MM.1S (cell line): Measurements from ENCODE around the gene PPP2R2D.

Experiments used
- DNase-seq: peaks from one replicate; pipeline ENCODE4 v3.0.0-alpha.2; 2015
- H2AFZ ChIP-seq: fragments of 300-600 bp; sonication (generic); 2 replicates; pipeline ENCODE4 v1.6.0; 2016; ENCODE audit warnings: antibody characterized with exemption, low read length
- H3F3A ChIP-seq: fragments of 300-600 bp; sonication (generic); 2 replicates; pipeline ENCODE4 v1.6.1; 2016; ENCODE audit warnings: mild to moderate bottlenecking, antibody characterized with exemption, low read length, moderate library complexity, mixed read lengths; ENCODE audit not compliant: insufficient read depth
- H3K27ac ChIP-seq: fragments of 300-600 bp; sonication (generic); 2 replicates; pipeline ENCODE4 v1.5.1; 2016; ENCODE audit warnings: mild to moderate bottlenecking, low read length
- H3K27me3 ChIP-seq: fragments of 300-600 bp; sonication (generic); replicated peaks from 2 replicates; pipeline ENCODE4 v1.6.0; 2016; ENCODE audit warnings: low read length; ENCODE audit not compliant: insufficient read depth
- H3K36me3 ChIP-seq: fragments of 300-600 bp; sonication (generic); replicated peaks from 2 replicates; pipeline ENCODE4 v1.6.1; 2016; ENCODE audit warnings: mild to moderate bottlenecking, low read length, mixed read lengths; ENCODE audit not compliant: insufficient read depth
- H3K4me1 ChIP-seq: fragments of 300-600 bp; sonication (generic); 2 replicates; pipeline ENCODE4 v1.6.1; 2016; ENCODE audit warnings: low read length, mixed read lengths
- H3K4me2 ChIP-seq: fragments of 300-600 bp; sonication (generic); 2 replicates; pipeline ENCODE4 v1.6.0; 2016; ENCODE audit warnings: low read depth, low read length
- H3K4me3 ChIP-seq: fragments of 300-600 bp; sonication (generic); 2 replicates; pipeline ENCODE4 v1.5.1; 2016; ENCODE audit warnings: low read length, mixed read lengths
- H3K79me2 ChIP-seq: fragments of 300-600 bp; sonication (generic); 2 replicates; pipeline ENCODE4 v1.6.1; 2016; ENCODE audit warnings: mixed run types, low read length, mixed read lengths
- H3K9ac ChIP-seq: fragments of 300-600 bp; sonication (generic); 2 replicates; pipeline ENCODE4 v1.6.1; 2016; ENCODE audit warnings: low read length, mixed read lengths
- H3K9me2 ChIP-seq: fragments of 300-600 bp; sonication (generic); replicated peaks from 2 replicates; pipeline ENCODE4 v1.6.1; 2016; ENCODE audit warnings: mild to moderate bottlenecking, low read length, mixed read lengths; ENCODE audit not compliant: insufficient read depth
- H3K9me3 ChIP-seq: fragments of 300-600 bp; sonication (generic); replicated peaks from 2 replicates; pipeline ENCODE4 v1.6.1; 2016; ENCODE audit warnings: mild to moderate bottlenecking, low read length, mixed read lengths; ENCODE audit not compliant: insufficient read depth
- H4K20me1 ChIP-seq: fragments of 300-600 bp; sonication (generic); 2 replicates; pipeline ENCODE4 v1.6.1; 2016; ENCODE audit warnings: mild to moderate bottlenecking, low read length, moderate library complexity, mixed read lengths; ENCODE audit not compliant: insufficient read depth
- EZH2 ChIP-seq: fragments of 300-600 bp; sonication (generic); optimal IDR thresholded peaks from 2 replicates; pipeline ENCODE3; 2017; ENCODE audit warnings: low read depth, mild to moderate bottlenecking, antibody characterized with exemption, low read length, mixed read lengths
- EZH2phosphoT487 ChIP-seq: fragments of 300-600 bp; sonication (generic); IDR thresholded peaks from 2 replicates; pipeline ENCODE4 v1.6.1; 2018; ENCODE audit warnings: antibody characterized with exemption, low read length
- TF ChIP-seq, protein P1 (sequence below): fragments of 300-600 bp; sonication (generic); IDR thresholded peaks from 2 replicates; pipeline ENCODE4 v1.5.1; 2016; ENCODE audit warnings: antibody characterized with exemption, low read length, mixed read lengths

Gene PPP2R2D

DNA sequence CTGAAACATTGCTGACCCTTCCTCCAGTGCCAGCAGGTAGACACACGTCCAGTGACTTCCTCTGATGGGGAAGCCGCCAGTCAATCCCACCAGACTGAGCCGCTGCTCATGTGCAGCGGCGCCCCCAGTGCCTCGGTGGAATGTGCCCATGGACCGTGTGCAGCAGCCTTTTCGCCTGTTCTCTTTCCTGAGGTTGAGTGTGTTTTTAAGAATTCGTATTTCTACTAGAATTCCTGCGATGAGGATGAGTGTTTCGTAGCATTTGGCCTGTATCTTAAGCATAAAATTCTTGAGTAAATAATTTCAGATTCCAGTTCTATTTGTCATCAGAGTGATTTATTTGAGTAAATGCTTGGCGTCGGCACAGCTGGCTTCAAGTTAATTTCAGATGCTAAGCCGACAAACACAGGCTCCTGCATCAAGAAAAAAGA, 45.5 kb downstream of the PPP2R2D start:
- no peaks in the 10 kb centered on the region for H3K9me2 ChIP-seq
- H3K27me3 ChIP-seq = no peaks in the 10 kb centered on the region
- H3K79me2 ChIP-seq = no peaks in the 10 kb centered on the region
- no peaks in the 10 kb centered on the region for H3K9me3 ChIP-seq
- H3K27ac ChIP-seq = no peak overlapping the region
- TF ChIP-seq, protein P1, sequence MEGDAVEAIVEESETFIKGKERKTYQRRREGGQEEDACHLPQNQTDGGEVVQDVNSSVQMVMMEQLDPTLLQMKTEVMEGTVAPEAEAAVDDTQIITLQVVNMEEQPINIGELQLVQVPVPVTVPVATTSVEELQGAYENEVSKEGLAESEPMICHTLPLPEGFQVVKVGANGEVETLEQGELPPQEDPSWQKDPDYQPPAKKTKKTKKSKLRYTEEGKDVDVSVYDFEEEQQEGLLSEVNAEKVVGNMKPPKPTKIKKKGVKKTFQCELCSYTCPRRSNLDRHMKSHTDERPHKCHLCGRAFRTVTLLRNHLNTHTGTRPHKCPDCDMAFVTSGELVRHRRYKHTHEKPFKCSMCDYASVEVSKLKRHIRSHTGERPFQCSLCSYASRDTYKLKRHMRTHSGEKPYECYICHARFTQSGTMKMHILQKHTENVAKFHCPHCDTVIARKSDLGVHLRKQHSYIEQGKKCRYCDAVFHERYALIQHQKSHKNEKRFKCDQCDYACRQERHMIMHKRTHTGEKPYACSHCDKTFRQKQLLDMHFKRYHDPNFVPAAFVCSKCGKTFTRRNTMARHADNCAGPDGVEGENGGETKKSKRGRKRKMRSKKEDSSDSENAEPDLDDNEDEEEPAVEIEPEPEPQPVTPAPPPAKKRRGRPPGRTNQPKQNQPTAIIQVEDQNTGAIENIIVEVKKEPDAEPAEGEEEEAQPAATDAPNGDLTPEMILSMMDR = no peak
- no peak for TF ChIP-seq EZH2phosphoT487
- TF ChIP-seq EZH2 = no peak
- no peak overlapping the region for H2AFZ ChIP-seq
- peaks cover 19% of the 10 kb centered on the region; the same call in 1 of the 2 replicates for H3K36me3 ChIP-seq
- no peaks in the 10 kb centered on the region for H3K4me1 ChIP-seq
- no peak overlapping the region for H3K4me2 ChIP-seq
- no peaks in the 10 kb centered on the region for H4K20me1 ChIP-seq
- no peaks in the 10 kb centered on the region for H3F3A ChIP-seq
- H3K4me3 ChIP-seq = no peak overlapping the region
- no peak overlapping the region for H3K9ac ChIP-seq
- no peak for DNase-seq

DNA sequence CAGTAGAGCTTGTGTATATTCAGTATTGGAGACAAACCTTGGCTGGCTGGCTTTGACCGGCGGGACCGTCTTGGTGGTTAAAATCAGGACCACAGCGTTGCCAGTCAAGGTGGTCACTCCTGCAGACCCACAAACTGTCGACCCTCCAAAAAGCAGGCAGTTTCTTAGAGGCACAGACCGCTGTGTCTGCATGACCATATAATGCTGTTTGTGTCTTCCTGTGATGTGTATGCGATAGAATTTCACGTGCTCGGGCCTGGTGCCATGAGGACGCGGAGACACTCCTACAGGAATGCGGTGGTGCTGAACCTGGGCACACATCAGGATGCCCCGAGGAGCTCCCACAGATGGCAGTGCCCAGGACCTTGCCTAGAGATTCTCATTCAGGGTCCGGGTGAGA, 46.1 kb downstream of the PPP2R2D start:
- H3K4me2 ChIP-seq = no peak overlapping the region
- H3K4me1 ChIP-seq = no peaks in the 10 kb centered on the region
- H3K79me2 ChIP-seq = no peaks in the 10 kb centered on the region
- H3F3A ChIP-seq = no peaks in the 10 kb centered on the region
- H3K36me3 ChIP-seq = peaks cover 19% of the 10 kb centered on the region; the same call in 1 of the 2 replicates
- no peaks in the 10 kb centered on the region for H3K9me3 ChIP-seq
- H3K9ac ChIP-seq = no peak overlapping the region
- no peaks in the 10 kb centered on the region for H4K20me1 ChIP-seq
- no peak overlapping the region for H2AFZ ChIP-seq
- no peaks in the 10 kb centered on the region for H3K9me2 ChIP-seq
- no peak for DNase-seq
- no peak overlapping the region for H3K27ac ChIP-seq
- H3K4me3 ChIP-seq = no peak overlapping the region
- no peaks in the 10 kb centered on the region for H3K27me3 ChIP-seq
- no peak for TF ChIP-seq EZH2phosphoT487

DNA sequence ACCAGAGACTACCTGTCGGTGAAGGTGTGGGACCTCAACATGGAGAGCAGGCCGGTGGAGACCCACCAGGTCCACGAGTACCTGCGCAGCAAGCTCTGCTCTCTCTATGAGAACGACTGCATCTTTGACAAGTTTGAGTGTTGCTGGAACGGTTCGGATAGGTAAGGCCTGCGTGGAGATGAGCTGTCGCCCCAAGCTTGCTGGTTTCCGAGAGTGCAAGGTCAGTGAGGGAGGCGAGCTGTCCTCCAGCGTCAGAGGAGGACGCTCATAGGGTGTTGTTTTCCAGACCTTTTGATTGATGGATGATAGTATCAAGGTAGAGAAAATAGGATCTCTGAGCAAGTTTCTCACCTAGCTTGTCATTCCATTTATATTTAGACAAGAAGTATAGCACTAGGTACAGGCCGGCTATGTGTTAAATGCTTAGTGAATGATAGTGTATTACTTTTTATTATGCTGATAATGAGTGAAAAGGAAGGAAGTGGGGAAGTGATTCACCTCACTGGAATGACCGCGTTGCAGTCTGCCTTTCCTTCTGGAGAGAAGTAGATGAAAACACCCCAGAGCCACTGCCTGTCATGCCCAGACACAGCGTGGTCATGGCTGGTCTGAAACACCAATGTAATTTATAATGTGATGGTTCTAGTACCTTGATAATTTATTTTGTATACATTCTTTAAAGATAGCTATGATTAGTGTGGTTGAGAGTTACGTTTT, 47.0 kb downstream of the PPP2R2D start:
- H3K9ac ChIP-seq = no peak overlapping the region
- H3K4me2 ChIP-seq = no peak overlapping the region
- H3K36me3 ChIP-seq = peaks cover 19% of the 10 kb centered on the region; the same call in 1 of the 2 replicates
- H3K9me3 ChIP-seq = no peaks in the 10 kb centered on the region
- H3K4me3 ChIP-seq = no peak overlapping the region
- no peak for TF ChIP-seq EZH2
- TF ChIP-seq, protein P1 = no peak
- no peak for TF ChIP-seq EZH2phosphoT487
- no peaks in the 10 kb centered on the region for H3K27me3 ChIP-seq
- no peaks in the 10 kb centered on the region for H3K9me2 ChIP-seq
- no peak for DNase-seq
- no peak overlapping the region for H2AFZ ChIP-seq
- no peaks in the 10 kb centered on the region for H3F3A ChIP-seq
- H3K27ac ChIP-seq = no peak overlapping the region
- no peaks in the 10 kb centered on the region for H3K79me2 ChIP-seq
- H3K4me1 ChIP-seq = no peaks in the 10 kb centered on the region
- no peaks in the 10 kb centered on the region for H4K20me1 ChIP-seq

DNA sequence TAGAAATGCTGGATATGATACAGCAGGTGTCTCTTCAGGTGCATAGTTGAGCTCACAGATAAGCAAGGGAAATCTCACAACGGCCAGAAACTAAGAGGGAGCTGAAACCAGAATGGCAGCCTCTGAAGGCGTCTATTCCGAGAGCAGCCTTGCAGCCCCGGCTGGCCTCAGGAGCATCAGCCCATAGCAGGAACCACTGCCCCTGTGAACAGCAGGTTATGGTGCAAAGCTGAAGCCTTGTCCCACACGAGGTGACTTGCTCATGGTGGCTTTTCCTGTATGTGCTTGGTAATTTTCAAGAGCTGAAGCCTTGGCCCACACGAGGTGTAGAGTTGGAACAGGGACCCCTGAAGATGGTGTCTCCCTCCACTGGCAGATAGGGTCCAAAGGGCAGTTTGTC, 47.7 kb downstream of the PPP2R2D start:
- DNase-seq = no peak
- Histone ChIP-seq H3K27ac (no peak overlapping the region), H3K36me3 (peaks cover 19% of the 10 kb centered on the region; the same call in 1 of the 2 replicates)

More for the DNA sequence above, 47.7 kb downstream of the PPP2R2D start:
- no peak overlapping the region for H2AFZ ChIP-seq
- H3K4me2 ChIP-seq = no peak overlapping the region
- H3K4me1 ChIP-seq = no peaks in the 10 kb centered on the region
- TF ChIP-seq EZH2phosphoT487 (no peak), EZH2 (no peak)
- TF ChIP-seq, protein P1 = no peak
- H3K9me3 ChIP-seq = no peaks in the 10 kb centered on the region
- no peaks in the 10 kb centered on the region for H3K27me3 ChIP-seq
- no peaks in the 10 kb centered on the region for H3K79me2 ChIP-seq
- H3F3A ChIP-seq = no peaks in the 10 kb centered on the region
- H4K20me1 ChIP-seq = no peaks in the 10 kb centered on the region
- no peak overlapping the region for H3K4me3 ChIP-seq
- no peak overlapping the region for H3K9ac ChIP-seq
- no peaks in the 10 kb centered on the region for H3K9me2 ChIP-seq
